Testis (tissue), 3 donors: ENCODE results near the gene PTPN21. TPM values are rescaled to one million over a fixed set of nuclear protein-coding genes. Genes with fewer than 3 reads are reported as not detected.

Experiments
- DNase-seq: peaks from one replicate; pipeline ENCODE4 v3.0.0-alpha.2; 2019
- H3K27ac ChIP-seq, 2 donors: fragments of 200-600 bp; sonication (generic); one replicate each; pipeline ENCODE4 v1.5.1; 2019
- H3K27me3 ChIP-seq: fragments of 200-600 bp; sonication (generic); one replicate; pipeline ENCODE4 v1.5.1; 2019
- H3K36me3 ChIP-seq: fragments of 200-600 bp; sonication (generic); one replicate; pipeline ENCODE4 v1.5.1; 2017; ENCODE audit warnings: low read depth; ENCODE audit errors: missing control alignments
- H3K4me1 ChIP-seq: fragments of 200-600 bp; sonication (generic); one replicate; pipeline ENCODE4 v1.5.1; 2019
- H3K4me3 ChIP-seq, 2 donors: fragments of 200-600 bp; sonication (generic); one replicate each; pipeline ENCODE4 v1.5.1; 2017 to 2019
- H3K9me3 ChIP-seq: fragments of 200-600 bp; sonication (generic); one replicate; pipeline ENCODE4 v1.5.1; 2017
- POLR2A ChIP-seq: fragments of 450-650 bp; IDR thresholded peaks from one replicate; pipeline ENCODE4 v1.6.1; 2017; ENCODE audit warnings: antibody characterized with exemption, mild to moderate bottlenecking, moderate library complexity
- WGBS, 2 donors: methylation state at CpG; one replicate each; pipeline ENCODE4 v1.1.5; 2018; 5-methylcytosine and 5-hydroxymethylcytosine counted together
- intact Hi-C: fragments of 100-400 bp; cut with DNase I; formaldehyde crosslinking; loops from one replicate; pipeline ENCODE4 v1.15.1; 2023; ENCODE audit warnings: low total_unique reads
- polyA plus RNA-seq: library from polyadenylated mRNA; stranded (reverse); fragments of 350-450 nt; fragmentation: Illumina TruSeq; extraction: RNeasy Lipid Tissue Mini Kit (QIAGEN cat#74804); gene quantifications from one replicate; pipeline ENCODE4 v1.2.3, GENCODE V29; 2014; ENCODE audit warnings: low read depth, low replicate concordance; ENCODE audit not compliant: insufficient read depth
- total RNA-seq, 2 donors: library from RNA; depleted of rRNA; stranded (reverse); fragments of >200 nt; gene quantifications; one replicate each; pipeline ENCODE4 v1.2.3, GENCODE V29; 2016
- TF ChIP-seq, protein P1 (sequence below), 3 experiments: fragments of 450-650 bp in 2 of 3; fragments of 200-600 bp in 1 of 3; sonication (generic) in 1 of 3; IDR thresholded peaks; one replicate each; pipeline ENCODE4 v1.5.1; 2016 to 2019; ENCODE audit warnings: antibody characterized with exemption in 3 of 3, mild to moderate bottlenecking in 2 of 3, moderate library complexity in 1 of 3

Gene PTPN21
- total and polyA plus RNA-seq, 3 donors from 2014 or later = 47.2 to 58.6 (median 51.6) TPM

DNA sequence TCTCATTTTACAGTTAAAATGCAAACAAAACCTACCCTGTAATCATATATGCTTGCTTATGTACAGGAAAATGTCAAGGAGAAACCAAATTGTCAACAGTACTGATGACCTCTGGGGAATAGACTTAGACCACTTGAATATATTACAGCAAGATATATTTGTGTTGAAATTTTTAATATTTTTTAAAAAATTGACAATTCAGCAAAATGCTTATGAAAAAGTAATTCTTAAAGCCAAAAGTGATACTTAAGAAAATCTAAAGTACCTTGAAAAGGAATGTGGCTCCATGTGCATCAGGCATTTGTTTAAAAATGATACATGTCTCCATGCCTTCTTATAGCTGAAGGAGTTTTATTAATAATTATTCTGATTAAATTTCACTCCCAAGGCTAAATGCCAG is 49.2 kb downstream of the PTPN21 start:
- no peak overlapping the region for H3K4me3 ChIP-seq
- intact Hi-C loops = no loop called here
- H3K9me3 ChIP-seq = no peaks in the 10 kb centered on the region
- no peaks in the 10 kb centered on the region for H3K4me1 ChIP-seq
- H3K27ac ChIP-seq = no peak overlapping the region
- no peaks in the 10 kb centered on the region for H3K27me3 ChIP-seq
- no peak for TF ChIP-seq POLR2A
- H3K36me3 ChIP-seq = no peaks in the 10 kb centered on the region
- no peak for DNase-seq

DNA sequence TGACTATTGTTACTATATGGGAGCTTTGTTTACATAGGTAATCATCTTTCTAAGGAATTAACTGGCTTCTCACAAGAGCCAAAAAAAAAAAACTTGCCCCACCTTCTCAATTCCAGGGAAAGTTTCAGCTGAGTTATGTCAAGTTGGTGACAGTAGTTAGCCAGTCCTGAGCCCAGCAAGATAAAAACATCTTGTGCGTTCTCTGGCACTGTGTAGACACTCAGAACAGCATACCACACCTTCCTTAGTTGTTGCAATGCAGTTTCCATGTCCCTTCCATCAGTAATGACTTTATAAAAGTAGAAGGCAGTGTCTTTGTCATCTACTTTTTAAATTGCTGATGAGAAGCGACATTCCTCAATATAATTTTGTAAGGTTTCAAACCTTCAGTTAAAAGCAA is 50.2 kb downstream of the PTPN21 start:
- intact Hi-C loops = no loop called here
- DNase-seq = no peak
- no peaks in the 10 kb centered on the region for H3K4me1 ChIP-seq
- no peak overlapping the region for H3K4me3 ChIP-seq
- H3K27me3 ChIP-seq = no peaks in the 10 kb centered on the region
- WGBS, 2 donors = 93% methylated on average over 2 of the region's 2 CpGs
- no peaks in the 10 kb centered on the region for H3K36me3 ChIP-seq
- TF ChIP-seq, protein P1, sequence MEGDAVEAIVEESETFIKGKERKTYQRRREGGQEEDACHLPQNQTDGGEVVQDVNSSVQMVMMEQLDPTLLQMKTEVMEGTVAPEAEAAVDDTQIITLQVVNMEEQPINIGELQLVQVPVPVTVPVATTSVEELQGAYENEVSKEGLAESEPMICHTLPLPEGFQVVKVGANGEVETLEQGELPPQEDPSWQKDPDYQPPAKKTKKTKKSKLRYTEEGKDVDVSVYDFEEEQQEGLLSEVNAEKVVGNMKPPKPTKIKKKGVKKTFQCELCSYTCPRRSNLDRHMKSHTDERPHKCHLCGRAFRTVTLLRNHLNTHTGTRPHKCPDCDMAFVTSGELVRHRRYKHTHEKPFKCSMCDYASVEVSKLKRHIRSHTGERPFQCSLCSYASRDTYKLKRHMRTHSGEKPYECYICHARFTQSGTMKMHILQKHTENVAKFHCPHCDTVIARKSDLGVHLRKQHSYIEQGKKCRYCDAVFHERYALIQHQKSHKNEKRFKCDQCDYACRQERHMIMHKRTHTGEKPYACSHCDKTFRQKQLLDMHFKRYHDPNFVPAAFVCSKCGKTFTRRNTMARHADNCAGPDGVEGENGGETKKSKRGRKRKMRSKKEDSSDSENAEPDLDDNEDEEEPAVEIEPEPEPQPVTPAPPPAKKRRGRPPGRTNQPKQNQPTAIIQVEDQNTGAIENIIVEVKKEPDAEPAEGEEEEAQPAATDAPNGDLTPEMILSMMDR (IDR thresholded peaks at IDR 0.05) = no peak
- no peak for TF ChIP-seq POLR2A
- no peaks in the 10 kb centered on the region for H3K9me3 ChIP-seq
- no peak overlapping the region for H3K27ac ChIP-seq

DNA sequence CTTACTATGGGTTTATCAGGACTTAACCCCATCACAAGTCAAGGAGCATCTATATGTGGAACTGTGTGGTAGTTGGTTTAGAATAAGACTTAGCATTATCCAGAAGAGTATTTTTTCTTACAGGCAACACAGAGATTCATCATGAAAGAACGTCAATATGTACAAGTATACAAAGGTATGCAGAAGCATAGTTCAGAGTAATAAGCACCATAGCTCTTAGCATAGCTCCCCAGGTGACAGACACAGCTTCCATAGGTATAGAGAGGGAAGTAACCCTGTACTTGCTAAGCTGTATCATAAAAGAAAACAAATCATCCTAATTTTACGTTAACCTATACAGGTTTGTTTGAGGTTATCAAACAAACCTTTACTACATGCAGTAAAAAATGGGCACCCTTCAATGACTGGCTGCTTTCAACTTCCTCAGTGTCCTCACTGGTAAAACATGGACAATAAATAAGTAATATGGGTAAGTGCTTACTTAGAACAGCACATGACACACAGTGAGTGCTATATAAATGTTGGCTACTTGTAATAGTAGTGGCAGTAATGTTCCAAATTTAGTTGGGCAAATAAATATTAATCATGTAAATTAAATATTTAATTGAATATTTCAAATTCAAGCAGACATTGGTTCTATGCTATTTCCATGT is 50.9 kb downstream of the PTPN21 start:
- no peak for TF ChIP-seq POLR2A
- TF ChIP-seq, protein P1 (IDR thresholded peaks at IDR 0.05) = no peak
- DNase-seq = no peak
- intact Hi-C loops = no loop called here
- H3K9me3 ChIP-seq = no peaks in the 10 kb centered on the region
- H3K4me1 ChIP-seq = no peaks in the 10 kb centered on the region
- no peak overlapping the region for H3K27ac ChIP-seq
- H3K36me3 ChIP-seq = no peaks in the 10 kb centered on the region
- no peak overlapping the region for H3K4me3 ChIP-seq
- H3K27me3 ChIP-seq = no peaks in the 10 kb centered on the region
- 95 to 97% methylated on average over 2 of the region's 2 CpGs for WGBS, 2 donors

DNA sequence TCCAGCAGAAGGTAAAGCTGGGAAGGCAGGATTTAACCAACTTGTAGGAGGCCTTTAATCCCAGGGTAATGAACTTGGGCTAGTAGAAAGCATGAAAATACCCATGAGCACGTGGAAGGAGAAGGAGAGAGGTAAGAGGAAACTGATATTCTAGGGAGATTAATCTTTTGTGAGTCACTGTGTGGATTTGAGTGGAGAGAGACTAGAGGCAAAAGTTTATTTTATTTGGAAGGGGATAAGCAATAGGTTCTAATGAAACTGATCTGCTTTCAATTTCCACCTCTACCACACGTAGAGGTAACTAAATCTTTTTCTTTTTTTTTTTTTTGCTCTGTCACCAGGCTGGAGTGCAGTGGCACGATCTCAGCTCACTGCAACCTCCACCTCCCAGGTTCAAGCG is 52.1 kb downstream of the PTPN21 start:
- no peak for DNase-seq
- no peak overlapping the region for H3K27ac ChIP-seq
- H3K4me3 ChIP-seq = no peak overlapping the region
- no peaks in the 10 kb centered on the region for H3K27me3 ChIP-seq
- intact Hi-C loops = no loop called here
- H3K9me3 ChIP-seq = no peaks in the 10 kb centered on the region
- TF ChIP-seq POLR2A = no peak
- TF ChIP-seq, protein P1 (IDR thresholded peaks at IDR 0.05) = no peak
- 90 to 94% methylated on average over 4 of the region's 4 CpGs for WGBS, 2 donors
- H3K36me3 ChIP-seq = no peaks in the 10 kb centered on the region
- no peaks in the 10 kb centered on the region for H3K4me1 ChIP-seq

DNA sequence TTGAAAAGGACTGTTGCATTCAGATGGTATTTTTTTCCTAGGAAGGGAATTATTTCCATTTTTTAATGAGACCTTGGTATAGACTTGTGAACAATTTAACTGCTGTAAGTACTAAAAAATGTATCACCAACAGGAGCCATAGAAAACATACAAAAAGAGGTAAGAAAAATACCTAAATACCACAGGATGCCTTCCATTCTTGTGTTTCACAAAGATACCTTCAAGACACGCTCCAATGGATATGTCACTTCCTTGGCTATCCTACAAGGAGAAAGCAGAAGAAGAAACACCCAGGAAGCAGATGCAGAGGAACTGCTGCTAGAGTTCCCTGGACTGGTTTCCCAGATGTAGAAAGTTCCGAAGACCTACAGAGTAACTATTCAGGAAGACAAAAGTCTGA is 54.2 kb downstream of the PTPN21 start:
- H3K4me3 ChIP-seq = no peak overlapping the region
- no peaks in the 10 kb centered on the region for H3K27me3 ChIP-seq
- no peaks in the 10 kb centered on the region for H3K9me3 ChIP-seq
- intact Hi-C loops = no loop called here
- H3K4me1 ChIP-seq = no peaks in the 10 kb centered on the region
- no peaks in the 10 kb centered on the region for H3K36me3 ChIP-seq
- H3K27ac ChIP-seq = no peak overlapping the region
- WGBS, 2 donors = 93 to 95% methylated on average over 2 of the region's 2 CpGs
- TF ChIP-seq, protein P1 (IDR thresholded peaks at IDR 0.05) = no peak
- TF ChIP-seq POLR2A = no peak
- no peak for DNase-seq
